Heart left ventricle (tissue), 13 donors: ENCODE data around the gene VIP.

ENCODE experiments used
- CTCF ChIP-seq, 12 donors: fragments of 200-600 bp; sonication (generic) in 4 of 12; IDR thresholded peaks; one replicate each; pipeline versions ENCODE4 v1.5.0 to v1.8.0; 2018 to 2022; ENCODE audit warnings: antibody characterized with exemption in 12 of 12, mild to moderate bottlenecking in 5 of 12
- POLR2A ChIP-seq, 2 donors: fragments of 450-650 bp; IDR thresholded peaks; one replicate each; pipeline ENCODE4 v1.6.1; 2017; ENCODE audit warnings: antibody characterized with exemption in 2 of 2, mild to moderate bottlenecking in 2 of 2, moderate library complexity in 2 of 2
- donor health status: ischemic (EF 13 %, LVEDD 7.1; RV severe dilation, severe dysfunction).
- donor health status: DM: no; HTN: yes; CAD: no.
- donor health status: DM: no; HTN: no; CAD: no.
- donor health status: ischemic (EF 25% LVEDD 6.9; RV normal size, moderate dysfunction).
- donor health status: ischemic (EF 25% LVEDD 5.7; RV mildly dilated, moderate dysfunction).
- donor health status: ischemic (EF 35%, LVEDD 5.7; RV mildly dilated, moderate dysfunction).
- donor health status: nonischemic (EF 11% LVEDD 7.7; RV severe dilation, severe dysfunction).
- donor health status: DM: yes; HTN: yes; CAD: no.
- donor health status: PGD.
- donor health status: ischemic (EF 29% LVEDD 5.4; RV normal size, mild dysfunction).
- donor health status: nonischemic (EF 23%, LVEDD 6.1; RV moderate dilation, normal function).

- TF ChIP-seq CTCF (IDR thresholded peaks at IDR 0.05) (no peak), POLR2A (IDR thresholded peaks at IDR 0.05) (no peak)
Observed at GRCh38 chr6:152750694-152751093, at the start of gene VIP.
